ENCODE results near the gene CATSPERZ. TPM values are rescaled to one million over a fixed set of nuclear protein-coding genes. Genes with fewer than 3 reads are reported as not detected.

CATSPERZ gene
- total RNA-seq, 4 donors from 2014 or later, result 20.9 TPM; not detected in 3

- Histone ChIP-seq H3K4me1 (peaks cover 0 to 2% (median 0%) of the 10 kb centered on the region in 4 donors), H3K36me3 (no peaks in the 10 kb centered on the region), H3K4me3 (no peak overlapping the region), H3K9me3 (no peaks in the 10 kb centered on the region), H3K27me3 (no peaks in the 10 kb centered on the region), H3K27ac (no peak overlapping the region)
- intact Hi-C loops (cut with DNase I; ENCODE audit: low total_unique reads) (no loop called here), in situ Hi-C loops (cut with MboI; ENCODE audit: low pct_ligation_motif_present in 1 of 4, low pct_unique_long_range_greater_than_20kb in 1 of 4, low sequenced_read_pairs in 3 of 4) (no loop called here)
- no peak for DNase-seq
- TF ChIP-seq CTCF (IDR thresholded peaks at IDR 0.05) (no peak), EP300 (IDR thresholded peaks at IDR 0.05; ENCODE audit: low read depth) (no peak), POLR2A (IDR thresholded peaks at IDR 0.05) (no peak), POLR2AphosphoS5 (IDR thresholded peaks at IDR 0.05) (no peak)
- 93% methylated on average over 11 of the region's 11 CpGs; no CpG with 5 or more reads in 1 of the 2 donors for WGBS, 2 donors (ENCODE audit: low coverage in 1 of 2)
Observed at GRCh38 chr11:64349404-64349803, 49.2 kb downstream of the CATSPERZ start.

DNA sequence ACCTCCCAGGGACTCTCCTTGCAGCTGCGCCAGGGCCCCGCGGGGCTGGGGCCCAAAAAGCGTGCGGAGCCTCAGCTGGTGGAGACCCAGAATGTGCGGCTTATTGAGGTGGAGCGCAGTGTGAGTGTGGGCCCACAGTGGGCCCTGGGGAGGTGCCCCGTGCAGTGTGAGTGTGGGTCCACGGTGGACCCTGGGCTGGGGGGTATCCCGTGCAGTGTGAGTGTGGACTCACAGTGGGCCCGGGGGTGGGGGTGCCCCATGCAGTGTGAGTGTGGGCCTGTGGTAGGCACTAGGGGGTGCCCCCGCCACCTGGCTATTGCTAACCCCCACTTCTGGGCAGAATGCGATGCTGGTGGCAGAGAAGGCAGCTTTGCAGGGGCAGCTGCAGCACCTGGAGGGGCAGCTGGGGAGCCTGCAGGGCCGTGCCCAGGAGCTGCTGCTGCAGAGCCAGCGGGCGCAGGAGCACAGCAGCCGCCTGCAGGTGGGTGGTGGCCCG, 51.0 kb downstream of the CATSPERZ start:
- Histone ChIP-seq H3K36me3 (no peaks in the 10 kb centered on the region), H3K27ac (no peak overlapping the region), H3K4me1 (peaks cover 3 to 12% (median 8%) of the 10 kb centered on the region in 4 donors), H3K9me3 (no peaks in the 10 kb centered on the region), H3K27me3 (no peaks in the 10 kb centered on the region), H3K4me3 (no peak overlapping the region)
- in situ Hi-C loops (cut with MboI; ENCODE audit: low pct_ligation_motif_present in 1 of 4, low pct_unique_long_range_greater_than_20kb in 1 of 4, low sequenced_read_pairs in 3 of 4), result no loop called here
- 89% methylated on average over 17 of the region's 18 CpGs; no CpG with 5 or more reads in 1 of the 2 donors for whole genome bisulfite sequencing, 2 donors (ENCODE audit: low coverage in 1 of 2)
- DNase-seq, result no peak
- no peak for TF ChIP-seq POLR2AphosphoS5 (IDR thresholded peaks at IDR 0.05)
- no peak for TF ChIP-seq EP300 (IDR thresholded peaks at IDR 0.05; ENCODE audit: low read depth)
- TF ChIP-seq CTCF (IDR thresholded peaks at IDR 0.05), result no peak
- no peak for TF ChIP-seq POLR2A (IDR thresholded peaks at IDR 0.05)
- intact Hi-C loops (cut with DNase I; ENCODE audit: low total_unique reads), result no loop called here

DNA sequence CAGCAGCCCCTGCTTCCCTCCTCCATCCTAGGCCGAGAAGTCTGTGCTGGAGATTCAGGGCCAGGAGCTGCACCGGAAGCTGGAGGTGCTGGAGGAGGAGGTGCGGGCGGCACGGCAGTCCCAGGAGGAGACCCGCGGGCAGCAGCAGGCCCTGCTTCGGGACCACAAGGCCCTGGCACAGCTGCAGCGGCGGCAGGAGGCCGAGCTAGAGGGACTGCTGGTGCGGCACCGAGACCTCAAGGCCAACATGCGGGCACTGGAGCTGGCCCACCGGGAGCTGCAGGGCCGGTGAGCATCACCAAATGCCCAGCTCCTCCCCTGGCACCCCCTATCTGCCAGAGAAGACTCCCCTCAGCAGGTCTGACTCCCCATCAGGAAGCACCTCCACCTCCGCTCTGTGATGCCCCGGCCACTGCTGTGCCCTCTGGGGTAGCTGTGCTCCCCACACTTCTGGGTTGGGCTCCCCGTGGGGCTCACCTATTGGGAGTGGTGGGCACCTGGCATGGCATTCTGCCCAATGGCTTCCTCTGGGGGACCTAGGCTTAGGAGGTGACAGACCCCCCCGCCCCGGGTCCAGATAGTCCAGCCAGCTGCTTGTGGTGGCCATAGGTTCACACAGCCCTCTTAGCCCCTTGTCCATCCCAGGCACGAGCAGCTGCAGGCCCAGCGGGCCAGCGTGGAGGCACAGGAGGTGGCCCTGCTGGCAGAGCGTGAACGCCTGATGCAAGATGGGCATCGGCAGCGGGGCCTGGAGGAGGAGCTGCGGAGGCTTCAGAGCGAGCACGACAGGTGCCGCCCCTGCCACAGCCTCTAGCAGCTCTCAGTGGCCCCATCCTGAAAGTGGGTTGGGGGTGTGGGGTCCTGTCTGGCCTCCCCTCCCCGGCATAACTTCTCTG, 52.2 kb downstream of the CATSPERZ start:
- TF ChIP-seq POLR2AphosphoS5 (IDR thresholded peaks at IDR 0.05), result no peak
- TF ChIP-seq POLR2A (IDR thresholded peaks at IDR 0.05), result no peak
- TF ChIP-seq CTCF (IDR thresholded peaks at IDR 0.05), result no peak
- no peak for TF ChIP-seq EP300 (IDR thresholded peaks at IDR 0.05; ENCODE audit: low read depth)
- 90 to 100% methylated on average over 3 to 33 of the region's 33 CpGs for WGBS, 2 donors (ENCODE audit: low coverage in 1 of 2)
- no peaks in the 10 kb centered on the region for H3K27me3 ChIP-seq
- DNase-seq, result no peak
- H3K4me1 ChIP-seq, result peaks cover 3 to 12% (median 8%) of the 10 kb centered on the region in 4 donors
- no peaks in the 10 kb centered on the region for H3K36me3 ChIP-seq
- H3K4me3 ChIP-seq, result no peak overlapping the region
- H3K9me3 ChIP-seq, result no peaks in the 10 kb centered on the region
- in situ Hi-C loops (cut with MboI; ENCODE audit: low pct_ligation_motif_present in 1 of 4, low pct_unique_long_range_greater_than_20kb in 1 of 4, low sequenced_read_pairs in 3 of 4), result no loop called here
- H3K27ac ChIP-seq, result no peak overlapping the region
- intact Hi-C loops (cut with DNase I; ENCODE audit: low total_unique reads), result no loop called here

DNA sequence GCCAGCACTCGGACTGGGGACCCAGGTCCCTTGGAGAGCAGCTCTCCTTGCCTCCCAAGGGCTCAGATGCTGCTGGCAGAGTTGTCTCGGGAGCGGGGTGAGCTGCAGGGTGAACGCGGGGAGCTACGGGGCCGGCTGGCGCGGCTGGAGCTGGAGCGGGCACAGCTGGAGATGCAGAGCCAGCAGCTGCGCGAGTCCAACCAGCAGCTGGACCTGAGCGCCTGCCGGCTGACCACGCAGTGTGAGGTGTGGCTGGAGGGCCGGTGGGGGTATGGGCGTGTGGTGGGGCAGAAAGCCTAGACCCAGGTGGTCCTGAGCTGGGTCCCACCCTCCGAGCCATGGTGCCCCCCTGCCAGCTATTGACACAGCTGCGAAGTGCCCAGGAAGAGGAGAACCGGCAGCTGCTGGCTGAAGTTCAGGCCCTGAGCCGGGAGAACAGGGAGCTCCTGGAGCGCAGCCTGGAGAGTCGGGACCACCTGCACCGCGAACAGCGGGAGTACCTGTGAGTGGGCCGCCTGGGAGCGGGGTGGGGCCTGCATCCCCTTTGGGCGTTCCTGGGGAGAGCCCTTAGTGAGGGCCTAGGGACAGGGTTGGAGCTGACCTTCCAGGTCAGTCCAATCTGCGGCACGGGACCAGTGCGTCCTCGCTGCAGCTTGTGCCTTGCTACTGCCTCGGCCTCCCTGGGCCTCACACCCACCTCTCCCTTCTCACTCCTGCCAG, 53.0 kb downstream of the CATSPERZ start:
- in situ Hi-C loops (cut with MboI; ENCODE audit: low pct_ligation_motif_present in 1 of 4, low pct_unique_long_range_greater_than_20kb in 1 of 4, low sequenced_read_pairs in 3 of 4) (no loop called here), intact Hi-C loops (cut with DNase I; ENCODE audit: low total_unique reads) (no loop called here)
- Histone ChIP-seq H3K27me3 (no peaks in the 10 kb centered on the region), H3K36me3 (no peaks in the 10 kb centered on the region), H3K9me3 (no peaks in the 10 kb centered on the region), H3K4me1 (peaks cover 10 to 19% (median 15%) of the 10 kb centered on the region in 4 donors), H3K4me3 (no peak overlapping the region), H3K27ac (no peak overlapping the region)
- 88% methylated on average over 33 of the region's 34 CpGs; no CpG with 5 or more reads in 1 of the 2 donors for WGBS, 2 donors (ENCODE audit: low coverage in 1 of 2)
- DNase-seq, result no peak
- TF ChIP-seq CTCF (IDR thresholded peaks at IDR 0.05) (no peak), POLR2AphosphoS5 (IDR thresholded peaks at IDR 0.05) (no peak), POLR2A (IDR thresholded peaks at IDR 0.05) (no peak)

All from transverse colon (tissue), 4 donors.